DND-41 (cell line): ENCODE data around the gene EMC8.

ENCODE experiments used
- EZH2 ChIP-seq: IDR thresholded peaks from 3 replicates; pipeline ENCODE4 v1.6.1; 2012; ENCODE audit warnings: borderline replicate concordance, low read depth, mild to moderate bottlenecking, moderate library complexity, low read length, inconsistent platforms; ENCODE audit not compliant: severe bottlenecking
- TF ChIP-seq, protein P1 (sequence below): IDR thresholded peaks from 2 replicates; pipeline ENCODE4 v1.5.1; 2012; ENCODE audit warnings: borderline replicate concordance, low read length, moderate library complexity, mild to moderate bottlenecking; ENCODE audit not compliant: poor library complexity, severe bottlenecking; ENCODE audit errors: extremely low read depth

DNA sequence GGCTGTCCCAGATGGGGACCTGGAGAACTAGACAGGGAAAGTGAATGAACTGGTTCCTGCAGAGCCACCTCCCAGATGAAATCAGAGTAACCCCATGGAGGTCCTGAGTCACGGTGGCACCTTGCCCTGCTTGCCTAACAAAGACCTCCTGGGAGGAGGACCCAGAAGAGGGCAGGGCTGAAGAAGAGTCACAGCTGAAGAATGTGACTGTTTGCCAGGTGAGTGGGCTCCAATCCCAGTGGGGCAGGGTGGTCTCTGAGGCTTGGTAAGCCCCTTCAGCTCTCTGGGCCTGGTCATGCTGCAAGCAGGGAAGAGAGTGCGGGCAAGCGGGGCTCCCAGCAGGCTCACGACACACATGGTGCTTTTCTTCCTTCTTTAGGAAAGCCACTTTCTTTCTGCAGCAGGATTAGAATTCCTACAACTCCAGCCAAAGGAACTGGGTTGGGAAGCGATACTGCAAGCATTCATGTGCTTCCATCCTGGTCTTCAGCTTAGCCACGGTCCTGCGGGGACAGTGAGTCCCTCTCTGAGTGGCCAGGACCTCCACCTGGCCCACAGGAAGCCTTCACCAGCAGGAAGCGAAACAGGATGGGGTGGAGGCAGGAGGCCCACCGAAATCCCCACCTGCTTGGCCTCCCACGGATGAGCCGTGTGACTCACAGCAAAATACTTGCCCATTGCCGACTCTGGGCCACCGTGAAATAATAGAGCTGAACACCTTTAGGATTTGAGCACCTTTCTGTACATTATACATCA, 52.7 kb downstream of the EMC8 start:
- TF ChIP-seq, protein P1, sequence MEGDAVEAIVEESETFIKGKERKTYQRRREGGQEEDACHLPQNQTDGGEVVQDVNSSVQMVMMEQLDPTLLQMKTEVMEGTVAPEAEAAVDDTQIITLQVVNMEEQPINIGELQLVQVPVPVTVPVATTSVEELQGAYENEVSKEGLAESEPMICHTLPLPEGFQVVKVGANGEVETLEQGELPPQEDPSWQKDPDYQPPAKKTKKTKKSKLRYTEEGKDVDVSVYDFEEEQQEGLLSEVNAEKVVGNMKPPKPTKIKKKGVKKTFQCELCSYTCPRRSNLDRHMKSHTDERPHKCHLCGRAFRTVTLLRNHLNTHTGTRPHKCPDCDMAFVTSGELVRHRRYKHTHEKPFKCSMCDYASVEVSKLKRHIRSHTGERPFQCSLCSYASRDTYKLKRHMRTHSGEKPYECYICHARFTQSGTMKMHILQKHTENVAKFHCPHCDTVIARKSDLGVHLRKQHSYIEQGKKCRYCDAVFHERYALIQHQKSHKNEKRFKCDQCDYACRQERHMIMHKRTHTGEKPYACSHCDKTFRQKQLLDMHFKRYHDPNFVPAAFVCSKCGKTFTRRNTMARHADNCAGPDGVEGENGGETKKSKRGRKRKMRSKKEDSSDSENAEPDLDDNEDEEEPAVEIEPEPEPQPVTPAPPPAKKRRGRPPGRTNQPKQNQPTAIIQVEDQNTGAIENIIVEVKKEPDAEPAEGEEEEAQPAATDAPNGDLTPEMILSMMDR, result no peak
- TF ChIP-seq EZH2, result no peak
